Tibial artery (tissue), 4 donors: Measurements from ENCODE around the gene UBASH3B.

Experiments
- DNase-seq, 2 donors: peaks; one replicate each; pipeline ENCODE4 v3.0.0-alpha.2; 2019
- H3K27ac ChIP-seq, 2 donors: fragments of 200-600 bp; sonication (generic) in 1 of 2; 1 replicate in 1 of 2; 2 replicates in 1 of 2; pipeline ENCODE4 v1.5.1; 2018 to 2019; ENCODE audit warnings: mild to moderate bottlenecking in 1 of 2
- H3K27me3 ChIP-seq, 2 donors: fragments of 200-600 bp; sonication (generic) in 1 of 2; one replicate each; pipeline versions ENCODE4 v1.5.1 to v1.6.0; 2016 to 2019
- H3K36me3 ChIP-seq, 3 donors: fragments of 200-600 bp; sonication (generic) in 2 of 3; one replicate each; pipeline ENCODE4 v1.5.1; 2016 to 2019; ENCODE audit warnings: mild to moderate bottlenecking in 2 of 3
- H3K4me1 ChIP-seq, 4 donors: fragments of 200-600 bp; sonication (generic) in 2 of 4; 1 replicate in 3 of 4; 2 replicates in 1 of 4; pipeline ENCODE4 v1.5.1; 2016 to 2019
- H3K4me3 ChIP-seq, 2 donors: fragments of 200-600 bp; sonication (generic) in 1 of 2; 1 replicate in 1 of 2; 2 replicates in 1 of 2; pipeline ENCODE4 v1.5.1; 2018 to 2019; ENCODE audit warnings: mild to moderate bottlenecking in 2 of 2
- H3K9me3 ChIP-seq, 3 donors: fragments of 200-600 bp; sonication (generic) in 1 of 3; one replicate each; pipeline ENCODE4 v1.5.1; 2016 to 2019
- CTCF ChIP-seq, 2 experiments: fragments of 200-600 bp in 1 of 2; fragments of 450-650 bp in 1 of 2; IDR thresholded peaks; one replicate each; pipeline ENCODE4 v1.5.1; 2017 to 2019; ENCODE audit warnings: antibody characterized with exemption in 2 of 2, mild to moderate bottlenecking in 1 of 2, moderate library complexity in 1 of 2
- intact Hi-C: fragments of 100-400 bp; cut with DNase I; formaldehyde crosslinking; loops from one replicate; pipeline ENCODE4 v1.15.0; 2023; ENCODE audit warnings: low total_unique reads

Gene UBASH3B

GRCh38 chr11:122755409-122755808 lies 99.9 kb downstream of the UBASH3B start:
- TF ChIP-seq CTCF (IDR thresholded peaks at IDR 0.05) = no peak
- no peak overlapping the region for H3K27ac ChIP-seq
- H3K9me3 ChIP-seq = no peaks in the 10 kb centered on the region

GRCh38 chr11:122755941-122756340 lies 100.4 kb downstream of the UBASH3B start:
- DNase-seq = no peak
- Histone ChIP-seq H3K9me3 (no peaks in the 10 kb centered on the region), H3K4me1 (no peaks in the 10 kb centered on the region), H3K27ac (no peak overlapping the region), H3K4me3 (no peak overlapping the region), H3K36me3 (no peaks in the 10 kb centered on the region), H3K27me3 (no peaks in the 10 kb centered on the region)
- no peak for TF ChIP-seq CTCF (IDR thresholded peaks at IDR 0.05)
- intact Hi-C loops = no loop called here

More at GRCh38 chr11:122755409-122755808, 99.9 kb downstream of the UBASH3B start:
- Histone ChIP-seq H3K4me3 (no peak overlapping the region), H3K36me3 (no peaks in the 10 kb centered on the region), H3K4me1 (no peaks in the 10 kb centered on the region), H3K27me3 (no peaks in the 10 kb centered on the region)
- no peak for DNase-seq
- intact Hi-C loops = no loop called here

- no peaks in the 10 kb centered on the region for H3K27me3 ChIP-seq
- no peaks in the 10 kb centered on the region for H3K4me1 ChIP-seq
- no peak for TF ChIP-seq CTCF (IDR thresholded peaks at IDR 0.05)
- H3K36me3 ChIP-seq = no peaks in the 10 kb centered on the region
- no peak overlapping the region for H3K4me3 ChIP-seq
- intact Hi-C loops = no loop called here
- H3K9me3 ChIP-seq = no peaks in the 10 kb centered on the region
- peak in 1 of 2 donors; percentile 47 for DNase-seq
- no peak overlapping the region for H3K27ac ChIP-seq
These were observed 100.9 kb downstream of the UBASH3B start for GRCh38 chr11:122756417-122756816.

GRCh38 chr11:122757201-122757600 lies 101.7 kb downstream of the UBASH3B start:
- Histone ChIP-seq H3K4me3 (no peak overlapping the region), H3K27ac (no peak overlapping the region), H3K9me3 (no peaks in the 10 kb centered on the region), H3K27me3 (no peaks in the 10 kb centered on the region), H3K36me3 (no peaks in the 10 kb centered on the region), H3K4me1 (no peaks in the 10 kb centered on the region)
- intact Hi-C loops = no loop called here
- no peak for TF ChIP-seq CTCF (IDR thresholded peaks at IDR 0.05)
- DNase-seq = no peak

- DNase-seq = no peak
- H3K4me1 ChIP-seq = no peaks in the 10 kb centered on the region
- no peak overlapping the region for H3K27ac ChIP-seq
- H3K9me3 ChIP-seq = no peaks in the 10 kb centered on the region
- H3K36me3 ChIP-seq = no peaks in the 10 kb centered on the region
- intact Hi-C loops = no loop called here
- no peak overlapping the region for H3K4me3 ChIP-seq
- no peaks in the 10 kb centered on the region for H3K27me3 ChIP-seq
- TF ChIP-seq CTCF (IDR thresholded peaks at IDR 0.05) = no peak
These were observed 102.8 kb downstream of the UBASH3B start for GRCh38 chr11:122758339-122758738.

GRCh38 chr11:122758974-122759373 lies 103.5 kb downstream of the UBASH3B start:
- no peaks in the 10 kb centered on the region for H3K4me1 ChIP-seq
- DNase-seq = no peak
- no peak overlapping the region for H3K4me3 ChIP-seq
- intact Hi-C loops = no loop called here
- no peaks in the 10 kb centered on the region for H3K36me3 ChIP-seq
- no peaks in the 10 kb centered on the region for H3K9me3 ChIP-seq
- no peak for TF ChIP-seq CTCF (IDR thresholded peaks at IDR 0.05)
- no peak overlapping the region for H3K27ac ChIP-seq
- no peaks in the 10 kb centered on the region for H3K27me3 ChIP-seq
